Posterior vena cava (tissue), 2 donors: ENCODE data around the gene VIPR2. TPM values are rescaled to one million over a fixed set of nuclear protein-coding genes. Genes with fewer than 3 reads are reported as not detected.
"Not testable (repeated sequence)": the region's sequence is repeated elsewhere in the genome, so short reads cannot be mapped to it uniquely, and the experiment has no call there.

ENCODE experiments used
- DNase-seq: peaks from one replicate; pipeline ENCODE4 v3.0.0-alpha.2; 2020; ENCODE audit warnings: low spot score
- intact Hi-C, 2 donors: fragments of 100-400 bp; cut with DNase I; formaldehyde crosslinking; loops; one replicate each; pipeline versions ENCODE4 v1.14.1 to v1.14.2; 2022 to 2023
- total RNA-seq, 2 donors: library from RNA; stranded (reverse); fragmentation: NEBNext Ultra II Directional; extraction: Animal tissue kit (Norgen Biotek cat#: 25700); gene quantifications; one replicate each; pipeline ENCODE4 v1.2.1, GENCODE V29; 2021
- donor health status: DM: yes; HTN: yes; CAD: no.
- donor health status: DM: yes; HTN: yes; CAD: no.

The VIPR2 gene
- total RNA-seq, 2 donors from 2014 or later: 5.0 to 7.6 TPM

GRCh38 chr7:159142199-159142598 is 2.5 kb downstream of the VIPR2 start:
- DNase-seq: no peak
- intact Hi-C loops: loop anchor here in 1 of 2 donors (10.0 kb wide), 1 partner anchor 117 kb away; no protein-coding TSS in a partner anchor

- no peak for DNase-seq
- intact Hi-C loops: loop anchor here in 1 of 2 donors (10.0 kb wide), 1 partner anchor 117 kb away; no protein-coding TSS in a partner anchor
Observed at GRCh38 chr7:159141660-159142059, 3.0 kb downstream of the VIPR2 start.

- peak; percentile 64 for DNase-seq
- intact Hi-C loops: loop anchor here in 1 of 2 donors (10.0 kb wide), 1 partner anchor 116 kb away; no protein-coding TSS in a partner anchor
Observed at GRCh38 chr7:159141167-159141566, 3.5 kb downstream of the VIPR2 start.

- DNase-seq: no peak
- intact Hi-C loops: loop anchor here in 1 of 2 donors (10.0 kb wide), 1 partner anchor 116 kb away; no protein-coding TSS in a partner anchor
Observed at GRCh38 chr7:159140170-159140910, 4.3 kb downstream of the VIPR2 start.

- DNase-seq: no peak
- intact Hi-C loops: loop anchor here in 1 of 2 donors (10.0 kb wide), 1 partner anchor 115 kb away; no protein-coding TSS in a partner anchor
Observed at GRCh38 chr7:159139639-159140038, 5.0 kb downstream of the VIPR2 start.

GRCh38 chr7:159139202-159139601 is 5.5 kb downstream of the VIPR2 start:
- no peak for DNase-seq
- intact Hi-C loops: no loop called here

- DNase-seq: no peak
- intact Hi-C loops: no loop called here
Observed at GRCh38 chr7:159138508-159138907, 6.2 kb downstream of the VIPR2 start.

GRCh38 chr7:159137906-159138305 is 6.8 kb downstream of the VIPR2 start:
- intact Hi-C loops: no loop called here
- DNase-seq: no peak

GRCh38 chr7:159136846-159137245 is 7.8 kb downstream of the VIPR2 start:
- DNase-seq: peak; percentile 69
- intact Hi-C loops: no loop called here

- intact Hi-C loops: no loop called here
- no peak for DNase-seq
Observed at GRCh38 chr7:159136442-159136841, 8.2 kb downstream of the VIPR2 start.

- intact Hi-C loops: no loop called here
- DNase-seq: no peak
Observed at GRCh38 chr7:159136013-159136412, 8.7 kb downstream of the VIPR2 start.

GRCh38 chr7:159132670-159133443 is 11.8 kb downstream of the VIPR2 start:
- intact Hi-C loops, DNase-seq: not testable (repeated sequence)

- DNase-seq: no peak
- intact Hi-C loops: no loop called here
Observed at GRCh38 chr7:159130820-159131219, 13.8 kb downstream of the VIPR2 start.

GRCh38 chr7:159130199-159130775 is 14.4 kb downstream of the VIPR2 start:
- intact Hi-C loops: no loop called here
- DNase-seq: no peak

- intact Hi-C loops: no loop called here
- DNase-seq: no peak
Observed at GRCh38 chr7:159128767-159129166, 15.9 kb downstream of the VIPR2 start.

- no peak for DNase-seq
- intact Hi-C loops: no loop called here
Observed at GRCh38 chr7:159127691-159128642, 16.7 kb downstream of the VIPR2 start.

GRCh38 chr7:159126311-159127260 is 18.1 kb downstream of the VIPR2 start:
- intact Hi-C loops: no loop called here
- DNase-seq: no peak

GRCh38 chr7:159125955-159126270 is 18.8 kb downstream of the VIPR2 start:
- no peak for DNase-seq
- intact Hi-C loops: no loop called here
